Caco-2 (cell line): ENCODE measurements around the gene VARS2. TPM values are rescaled to one million over a fixed set of nuclear protein-coding genes. Genes with fewer than 3 reads are reported as not detected.

Experiments
- BruUV-seq: library from RNA; stranded (reverse); fragments of 400-500 nt; replicated peaks from 2 replicates; lab custom pipeline; 2021; lab: Mats Ljungman, UMichigan
- CTCF ChIA-PET: fragments of 300-600 bp; sonication (Branson Sonifier 250); formaldehyde crosslinking; loops from one replicate; lab custom pipeline; 2022; ENCODE audit warnings: antibody characterized with exemption; lab: Charles Lee
- POLR2A ChIA-PET: fragments of 300-600 bp; sonication (Branson Sonifier 250); formaldehyde crosslinking; loops from one replicate; lab custom pipeline; 2022; ENCODE audit warnings: antibody characterized with exemption; lab: Charles Lee
- DNase-seq, 2 experiments: peaks; one replicate each; pipeline versions ENCODE4 v3.0.0 to v3.0.0-alpha.2; 2020 to 2022
- H3K27me3 ChIP-seq: replicated peaks from 2 replicates; pipeline ENCODE4 v1.6.0; 2011; ENCODE audit warnings: low read length; ENCODE audit not compliant: control insufficient read depth, insufficient read depth
- H3K36me3 ChIP-seq: 2 replicates; pipeline ENCODE4 v1.5.1; 2011; ENCODE audit warnings: low read length; ENCODE audit not compliant: control insufficient read depth, insufficient read depth
- H3K4me1 ChIP-seq: fragments of 250-450 bp; sonication (Bioruptor Pico); 2 replicates; pipeline ENCODE4 v1.5.1; 2020; ENCODE audit warnings: mild to moderate bottlenecking
- H3K4me3 ChIP-seq: 2 replicates; pipeline ENCODE4 v1.5.1; 2011; ENCODE audit warnings: low read depth, mild to moderate bottlenecking, control low read depth, low read length
- H3K9me3 ChIP-seq: fragments of 250-450 bp; sonication (Bioruptor Pico); 2 replicates; pipeline ENCODE4 v1.5.1; 2020; ENCODE audit warnings: mild to moderate bottlenecking, moderate library complexity
- H3K27ac Mint-ChIP-seq: one replicate; pipeline ENCODE4 v1.8.0; 2022; ENCODE audit warnings: mixed read lengths; ENCODE audit not compliant: unreplicated experiment
- H3K27me3 Mint-ChIP-seq: one replicate; pipeline ENCODE4 v1.8.0; 2022; ENCODE audit warnings: mixed read lengths; ENCODE audit not compliant: insufficient read depth, unreplicated experiment
- H3K36me3 Mint-ChIP-seq: one replicate; pipeline ENCODE4 v1.8.0; 2022; ENCODE audit warnings: mild to moderate bottlenecking, mixed read lengths; ENCODE audit not compliant: insufficient read depth, unreplicated experiment
- H3K4me1 Mint-ChIP-seq: one replicate; pipeline ENCODE4 v1.8.0; 2022; ENCODE audit warnings: low read depth, mixed read lengths; ENCODE audit not compliant: unreplicated experiment
- H3K4me3 Mint-ChIP-seq: one replicate; pipeline ENCODE4 v1.8.0; 2022; ENCODE audit warnings: mild to moderate bottlenecking, moderate library complexity, mixed read lengths; ENCODE audit not compliant: unreplicated experiment
- H3K9me3 Mint-ChIP-seq: one replicate; pipeline ENCODE4 v1.8.0; 2022; ENCODE audit warnings: mixed read lengths; ENCODE audit not compliant: unreplicated experiment
- intact Hi-C: fragments of 100-400 bp; cut with micrococcal nuclease; formaldehyde crosslinking; loops from one replicate; pipeline ENCODE4 v1.10.0; 2022; ENCODE audit not compliant: unreplicated experiment
- total RNA-seq: library from RNA; stranded (reverse); gene quantifications from 2 replicates; pipeline ENCODE4 v1.2.3, GENCODE V29; 2022
- TF ChIP-seq, protein P1 (sequence below), 2 experiments: fragments of 200-600 bp in 1 of 2; IDR thresholded peaks; 1 replicate in 1 of 2; 2 replicates in 1 of 2; pipeline versions ENCODE4 v1.5.1 to v1.8.0; 2011 to 2022; ENCODE audit warnings: antibody characterized with exemption in 1 of 2, control low read depth in 1 of 2, inconsistent platforms in 1 of 2, low read depth in 1 of 2, low read length in 1 of 2, mild to moderate bottlenecking in 1 of 2, moderate library complexity in 1 of 2; ENCODE audit not compliant: insufficient read depth in 1 of 2, severe bottlenecking in 1 of 2, unreplicated experiment in 1 of 2

VARS2 gene
- total RNA-seq, 1 experiment from 2014 or later, result 37.5 TPM

DNA sequence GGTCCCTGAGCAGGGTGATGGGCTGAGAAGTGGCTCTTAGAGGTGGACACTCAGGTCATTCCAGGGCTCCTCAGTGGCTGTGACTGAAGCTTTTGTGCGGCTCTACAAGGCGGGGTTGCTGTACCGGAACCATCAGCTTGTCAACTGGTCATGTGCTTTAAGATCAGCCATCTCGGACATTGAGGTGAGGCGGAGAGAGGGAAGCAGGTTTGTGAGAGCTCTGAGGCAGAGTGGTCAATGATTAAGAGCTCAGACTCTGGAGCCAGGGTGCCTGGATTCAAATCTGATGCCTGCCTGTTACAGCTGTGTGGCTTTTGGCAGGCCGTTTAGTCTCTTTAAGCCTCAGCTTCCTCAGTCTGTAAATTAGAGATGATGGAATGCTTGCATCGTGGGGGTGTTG, 3.0 kb downstream of the VARS2 start:
- H3K27me3 ChIP-seq, result no peaks in the 10 kb centered on the region
- no peak overlapping the region for H3K4me3 ChIP-seq
- no TSS peak for BruUV-seq
- Mint-ChIP-seq H3K4me3 (no peak overlapping the region), H3K27ac (no peak overlapping the region), H3K9me3 (no peaks in the 10 kb centered on the region), H3K36me3 (peaks cover 19% of the 10 kb centered on the region), H3K4me1 (peaks cover 14% of the 10 kb centered on the region), H3K27me3 (no peaks in the 10 kb centered on the region)
- intact Hi-C loops, result no loop called here
- peaks cover 2% of the 10 kb centered on the region; the same call in 1 of the 2 replicates for H3K36me3 ChIP-seq
- peaks cover 11% of the 10 kb centered on the region for H3K4me1 ChIP-seq
- DNase-seq, result no peak
- POLR2A ChIA-PET, result no interaction called here
- CTCF ChIA-PET, result interaction anchor here (0.5 to 2.7 kb wide), 3 partner anchors 15 to 163 kb away, joined by 3 to 54 read pairs (median 3); partner anchors contain the start of gene SFTA2
- TF ChIP-seq, protein P1, sequence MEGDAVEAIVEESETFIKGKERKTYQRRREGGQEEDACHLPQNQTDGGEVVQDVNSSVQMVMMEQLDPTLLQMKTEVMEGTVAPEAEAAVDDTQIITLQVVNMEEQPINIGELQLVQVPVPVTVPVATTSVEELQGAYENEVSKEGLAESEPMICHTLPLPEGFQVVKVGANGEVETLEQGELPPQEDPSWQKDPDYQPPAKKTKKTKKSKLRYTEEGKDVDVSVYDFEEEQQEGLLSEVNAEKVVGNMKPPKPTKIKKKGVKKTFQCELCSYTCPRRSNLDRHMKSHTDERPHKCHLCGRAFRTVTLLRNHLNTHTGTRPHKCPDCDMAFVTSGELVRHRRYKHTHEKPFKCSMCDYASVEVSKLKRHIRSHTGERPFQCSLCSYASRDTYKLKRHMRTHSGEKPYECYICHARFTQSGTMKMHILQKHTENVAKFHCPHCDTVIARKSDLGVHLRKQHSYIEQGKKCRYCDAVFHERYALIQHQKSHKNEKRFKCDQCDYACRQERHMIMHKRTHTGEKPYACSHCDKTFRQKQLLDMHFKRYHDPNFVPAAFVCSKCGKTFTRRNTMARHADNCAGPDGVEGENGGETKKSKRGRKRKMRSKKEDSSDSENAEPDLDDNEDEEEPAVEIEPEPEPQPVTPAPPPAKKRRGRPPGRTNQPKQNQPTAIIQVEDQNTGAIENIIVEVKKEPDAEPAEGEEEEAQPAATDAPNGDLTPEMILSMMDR (IDR thresholded peaks at IDR 0.05; ENCODE audit: insufficient read depth in 1 of 2, low read depth in 1 of 2, low read length in 1 of 2, severe bottlenecking in 1 of 2, unreplicated experiment in 1 of 2), result no peak
- no peaks in the 10 kb centered on the region for H3K9me3 ChIP-seq

DNA sequence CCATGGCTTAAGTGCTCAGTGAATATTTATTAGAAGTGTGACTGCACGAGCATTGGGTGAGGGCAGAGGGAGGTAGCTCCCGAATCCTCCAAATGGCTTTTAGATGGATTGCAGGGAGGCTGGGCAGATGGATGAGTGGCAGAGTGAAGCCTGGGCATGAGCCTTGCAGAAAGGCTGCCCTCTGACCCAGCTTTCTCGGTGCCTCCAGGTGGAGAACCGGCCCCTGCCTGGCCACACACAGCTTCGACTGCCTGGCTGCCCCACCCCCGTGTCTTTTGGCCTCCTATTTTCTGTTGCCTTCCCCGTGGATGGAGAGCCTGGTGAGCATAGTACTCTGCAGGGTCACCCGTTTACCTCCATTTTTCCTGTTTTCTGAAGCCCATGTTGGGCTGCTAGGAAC, 3.4 kb downstream of the VARS2 start:
- intact Hi-C loops, result no loop called here
- DNase-seq, result no peak
- no peak overlapping the region for H3K4me3 Mint-ChIP-seq
- H3K27ac Mint-ChIP-seq, result no peak overlapping the region
- CTCF ChIA-PET, result interaction anchor here (0.5 to 2.7 kb wide), 3 partner anchors 15 to 163 kb away, joined by 3 to 54 read pairs (median 3); partner anchors contain the start of gene SFTA2
- Histone ChIP-seq H3K36me3 (peaks cover 2% of the 10 kb centered on the region; the same call in 1 of the 2 replicates), H3K4me1 (peaks cover 11% of the 10 kb centered on the region), H3K4me3 (no peak overlapping the region), H3K27me3 (no peaks in the 10 kb centered on the region), H3K9me3 (no peaks in the 10 kb centered on the region)
- POLR2A ChIA-PET, result no interaction called here
- BruUV-seq, result no TSS peak
- TF ChIP-seq, protein P1 (IDR thresholded peaks at IDR 0.05; ENCODE audit: insufficient read depth in 1 of 2, low read depth in 1 of 2, low read length in 1 of 2, severe bottlenecking in 1 of 2, unreplicated experiment in 1 of 2), result no peak
- H3K4me1 Mint-ChIP-seq, result peaks cover 19% of the 10 kb centered on the region
- peaks cover 16% of the 10 kb centered on the region for H3K36me3 Mint-ChIP-seq
- no peaks in the 10 kb centered on the region for H3K27me3 Mint-ChIP-seq
- H3K9me3 Mint-ChIP-seq, result no peaks in the 10 kb centered on the region

DNA sequence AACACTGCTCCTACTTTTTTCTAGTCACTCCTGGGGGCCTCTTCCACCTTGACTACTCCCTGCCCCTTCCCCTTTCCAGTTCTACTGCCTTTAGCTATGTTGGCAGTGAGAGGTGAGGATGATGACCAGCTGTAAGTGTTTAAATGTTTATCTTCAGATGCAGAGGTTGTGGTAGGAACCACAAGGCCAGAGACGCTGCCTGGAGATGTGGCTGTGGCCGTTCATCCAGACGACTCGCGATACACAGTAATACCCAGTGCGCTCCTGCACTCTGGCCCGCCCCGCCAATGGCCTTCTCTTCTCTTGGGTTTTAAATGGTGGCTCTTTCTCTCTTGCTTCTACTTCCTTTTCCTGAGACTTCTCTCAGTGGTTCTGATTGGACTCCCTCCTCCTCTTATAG, 4.6 kb downstream of the VARS2 start:
- DNase-seq, result no peak
- no peaks in the 10 kb centered on the region for H3K27me3 Mint-ChIP-seq
- no peak overlapping the region for H3K27ac Mint-ChIP-seq
- no peaks in the 10 kb centered on the region for H3K9me3 ChIP-seq
- TF ChIP-seq, protein P1 (IDR thresholded peaks at IDR 0.05; ENCODE audit: insufficient read depth in 1 of 2, low read depth in 1 of 2, low read length in 1 of 2, severe bottlenecking in 1 of 2, unreplicated experiment in 1 of 2), result no peak
- no TSS peak for BruUV-seq
- H3K4me3 ChIP-seq, result no peak overlapping the region
- ChIA-PET CTCF (interaction anchor here (0.6 to 0.9 kb wide), 4 partner anchors 24 to 161 kb away, joined by 3 to 6 read pairs (median 4); no protein-coding TSS in a partner anchor), POLR2A (no interaction called here)
- H3K27me3 ChIP-seq, result no peaks in the 10 kb centered on the region
- intact Hi-C loops, result no loop called here
- H3K4me1 ChIP-seq, result peaks cover 11% of the 10 kb centered on the region
- no peaks in the 10 kb centered on the region for H3K9me3 Mint-ChIP-seq
- H3K4me3 Mint-ChIP-seq, result no peak overlapping the region
- H3K4me1 Mint-ChIP-seq, result peaks cover 20% of the 10 kb centered on the region
- H3K36me3 ChIP-seq, result peaks cover 2% of the 10 kb centered on the region; the same call in 1 of the 2 replicates
- H3K36me3 Mint-ChIP-seq, result peaks cover 17% of the 10 kb centered on the region
